Measurements from ENCODE around the gene GEN1.
A peak's percentile ranks its signal among the peaks of the same experiment; 100 is the strongest.
"Not testable (repeated sequence)": the region's sequence is repeated elsewhere in the genome, so short reads cannot be mapped to it uniquely, and the experiment has no call there.

GEN1 gene

DNA sequence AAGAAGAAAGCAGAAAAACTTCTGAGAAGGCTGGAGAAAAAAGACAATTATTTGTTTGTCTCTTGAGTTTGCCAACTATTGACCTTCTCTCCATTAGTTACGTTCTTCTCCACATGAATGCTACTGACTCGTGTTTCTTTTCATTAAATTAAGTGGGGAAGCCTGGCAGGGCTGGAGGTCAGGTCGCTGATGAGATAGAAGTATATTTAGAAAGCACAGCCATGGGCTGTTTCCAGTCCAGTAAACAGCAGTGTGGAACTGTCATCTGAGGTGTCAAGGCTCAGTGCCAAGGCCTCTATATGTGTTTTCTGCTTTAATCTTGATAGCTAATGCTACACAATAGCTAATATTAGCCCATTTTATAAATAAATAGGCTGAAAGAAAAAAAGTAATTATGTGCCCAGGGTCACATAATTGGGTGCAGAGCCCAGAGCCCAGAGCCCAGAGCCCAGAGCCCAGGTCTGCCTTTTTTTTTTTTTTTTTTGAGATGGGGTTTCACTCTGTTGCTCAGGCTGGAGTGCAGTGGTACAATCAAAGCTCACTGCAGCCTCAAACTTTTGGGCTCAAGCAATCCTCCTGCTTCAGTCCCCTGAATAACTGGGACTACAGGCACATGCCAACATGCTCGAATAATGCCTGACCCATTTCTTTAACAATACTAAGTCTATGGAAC is 68.6 kb downstream of the GEN1 start:
- no peak for FAIRE-seq
- DNase-seq (ENCODE audit: low spot score) = no peak

DNA sequence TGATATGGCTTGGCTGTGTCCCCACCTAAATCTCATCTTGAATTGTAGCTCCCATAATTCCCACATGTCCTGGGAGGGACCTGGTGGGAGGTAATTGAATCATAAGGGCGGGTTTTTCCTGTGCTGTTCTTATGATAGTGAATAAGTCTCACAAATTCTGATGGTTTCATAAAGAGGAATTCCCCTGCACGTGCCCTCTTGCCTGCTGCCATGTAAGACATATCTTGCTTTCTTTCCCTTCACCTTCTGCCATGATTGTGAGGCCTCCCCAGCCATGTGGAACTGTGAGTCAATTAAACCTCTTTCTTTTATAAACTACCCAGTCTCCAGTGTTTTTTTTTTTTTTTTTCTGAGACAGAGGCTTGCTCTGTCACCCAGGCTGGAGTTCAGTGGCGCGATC is 69.7 kb downstream of the GEN1 start:
- FAIRE-seq = not testable (repeated sequence)

DNA sequence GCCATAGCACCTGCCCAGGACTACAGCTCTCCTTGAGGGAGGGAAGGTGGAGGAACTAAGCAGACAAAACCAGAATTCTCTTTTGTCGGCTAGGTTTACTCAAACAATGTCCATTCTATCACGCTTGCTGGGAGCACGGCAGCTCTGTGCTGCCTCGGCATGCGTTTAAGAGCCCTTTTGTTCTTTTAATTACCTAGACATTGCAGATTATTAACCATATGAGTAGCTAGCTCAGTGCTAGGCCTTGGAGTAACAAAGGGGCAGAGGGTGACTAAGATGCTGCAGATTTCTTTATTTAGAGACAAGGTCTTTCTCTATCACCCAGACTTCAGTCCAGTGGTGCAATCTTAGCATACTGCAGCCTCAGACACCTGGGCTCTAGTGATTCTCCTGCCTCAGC is 73.4 kb downstream of the GEN1 start:
- FAIRE-seq (no peak), DNase-seq (ENCODE audit: low spot score) (no peak)

More for the DNA sequence above, 69.7 kb downstream of the GEN1 start:
- DNase-seq (ENCODE audit: low spot score) = not testable (repeated sequence)

DNA sequence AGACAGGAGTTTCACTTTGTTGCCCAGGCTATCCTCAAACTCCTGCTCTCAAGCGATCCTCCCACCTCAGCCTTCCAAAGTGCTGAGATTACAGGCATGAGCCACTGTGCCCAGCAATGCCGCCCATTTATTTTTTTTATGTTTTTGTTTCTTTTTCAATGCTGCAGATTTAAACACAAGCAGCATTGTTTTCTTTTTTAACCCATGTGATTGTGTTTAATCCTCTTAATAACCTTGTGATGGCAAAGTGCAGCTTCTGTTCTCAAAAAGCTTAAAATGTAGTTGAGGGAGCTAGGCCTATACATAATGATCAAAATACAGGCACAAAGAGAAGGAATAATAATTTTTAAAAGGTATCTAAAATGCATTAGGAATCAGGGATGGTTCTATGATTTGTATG is 73.8 kb downstream of the GEN1 start:
- DNase-seq (ENCODE audit: low spot score) (no peak), FAIRE-seq (no peak)

DNA sequence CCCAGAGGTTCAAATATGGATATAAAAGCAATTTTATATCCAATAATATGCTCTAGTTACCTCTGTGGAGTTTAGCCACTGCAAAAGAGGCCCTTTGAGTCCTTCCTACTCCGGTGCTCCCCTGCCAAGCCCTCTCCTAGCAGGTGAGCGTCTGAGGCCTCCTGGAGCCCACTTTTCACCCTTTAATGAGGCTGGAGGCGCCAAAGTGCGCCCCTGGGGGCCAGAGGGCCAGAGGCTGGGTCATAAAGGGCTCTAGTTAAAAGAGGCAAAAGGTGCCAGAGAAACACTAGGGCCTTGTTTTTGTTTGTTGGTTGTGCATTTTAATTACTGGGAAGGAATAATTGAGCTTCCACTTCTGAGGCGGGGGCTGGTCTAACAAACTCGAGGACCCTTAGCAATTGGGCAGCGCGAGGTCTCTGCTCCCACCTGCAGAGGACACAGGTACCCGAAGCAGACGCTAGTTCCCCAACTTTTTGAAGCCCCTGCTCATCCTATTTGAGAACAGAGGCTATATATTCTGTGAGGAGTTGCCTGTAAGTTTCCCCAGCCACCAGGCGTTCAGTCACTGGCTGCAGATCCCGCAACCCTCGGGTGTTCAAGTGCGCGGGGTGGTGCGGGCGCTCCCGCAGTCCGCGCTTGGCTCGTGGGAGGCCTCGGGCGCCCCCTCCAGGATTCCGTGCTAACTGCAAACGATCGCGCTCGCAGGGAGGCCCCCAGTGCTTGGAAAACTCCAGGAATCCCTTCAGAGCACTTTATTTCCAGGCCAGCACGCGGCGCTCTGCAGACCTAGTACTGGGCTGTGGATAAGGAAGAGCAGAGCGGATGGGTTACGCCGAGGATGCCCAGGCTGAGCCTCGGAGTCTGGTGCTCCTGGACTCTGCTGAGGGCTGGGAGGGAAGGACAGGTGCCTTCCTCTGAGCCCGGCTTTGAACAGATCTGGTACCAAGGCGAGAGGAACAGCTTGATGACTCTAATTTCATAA is 76.4 kb downstream of the GEN1 start:
- DNase-seq (ENCODE audit: low spot score) (peak; percentile 13), FAIRE-seq (no peak)

DNA sequence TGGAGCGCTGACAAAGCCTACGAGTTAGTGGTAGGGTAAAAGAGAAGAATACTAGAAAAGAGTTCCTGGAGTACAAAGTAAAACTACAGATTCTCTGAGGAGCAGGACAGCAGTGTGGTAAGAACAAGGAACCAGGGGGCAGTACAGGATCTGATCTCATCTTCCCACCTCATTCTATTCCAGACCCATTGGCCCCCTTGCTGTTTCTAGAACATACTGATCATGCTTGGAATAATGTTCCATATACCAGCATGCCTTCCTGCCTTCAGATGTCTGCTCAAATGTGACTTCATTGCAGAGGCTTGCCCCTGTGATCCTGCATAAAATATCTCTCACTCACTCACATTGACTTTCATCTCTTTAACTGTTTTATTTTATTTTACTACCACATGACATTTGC is 81.6 kb downstream of the GEN1 start:
- FAIRE-seq (no peak), DNase-seq (ENCODE audit: low spot score) (no peak)
